SK-N-DZ (cell line): ENCODE measurements around the gene DRAP1. TPM values are rescaled to one million over a fixed set of nuclear protein-coding genes. Genes with fewer than 3 reads are reported as not detected.

Experiments used
- DNase-seq: peaks from one replicate; pipeline ENCODE4 v3.0.0-alpha.2; 2015; ENCODE audit warnings: low spot score
- polyA plus RNA-seq, 2 experiments: library from polyadenylated mRNA; depleted of rRNA; stranded (reverse); fragments of >200 nt; gene quantifications; 2 replicates each; pipeline ENCODE4 v1.2.3, GENCODE V29; 2014

DRAP1 gene
- polyA plus RNA-seq (2014; cell fraction: cytosol; rRNA removed): 63.8 and 70.1 TPM in 2 replicates
- 69.2 and 74.1 TPM in 2 replicates for polyA plus RNA-seq (2014; cell fraction: nucleus; rRNA removed)

- DNase-seq: peak; percentile 97
Measured at GRCh38 chr11:65919141-65919572, at the start of gene DRAP1. TSS of gene DRAP1 (plus strand) at chr11:65919426. CDS start at chr11:65919502, 76 bp downstream.

GRCh38 chr11:65869643-65870306, 49.5 kb upstream of the DRAP1 start:
- no peak for DNase-seq

- DNase-seq: no peak
Measured at GRCh38 chr11:65870307-65870658, 48.9 kb upstream of the DRAP1 start.

GRCh38 chr11:65870706-65871681, 48.2 kb upstream of the DRAP1 start:
- DNase-seq: peak; percentile 55

- DNase-seq: peak; percentile 58
Measured at GRCh38 chr11:65871811-65872548, 47.2 kb upstream of the DRAP1 start.

GRCh38 chr11:65872586-65873317, 46.5 kb upstream of the DRAP1 start, which contains the start of gene EFEMP2:
TSS of gene EFEMP2 (minus strand) at chr11:65872800. CDS start at chr11:65872354, 446 bp downstream.
- no peak for DNase-seq

GRCh38 chr11:65873318-65874156, 45.7 kb upstream of the DRAP1 start:
- peak; percentile 95 for DNase-seq

GRCh38 chr11:65879617-65880016, 39.6 kb upstream of the DRAP1 start, which contains the start of gene CTSW:
TSS of gene CTSW (plus strand) at chr11:65879837. CDS start at chr11:65879855, 18 bp downstream.
- DNase-seq: no peak

GRCh38 chr11:65880027-65880426, 39.2 kb upstream of the DRAP1 start:
- DNase-seq: no peak

GRCh38 chr11:65880844-65881421, 38.3 kb upstream of the DRAP1 start:
- DNase-seq: no peak

GRCh38 chr11:65882120-65883057, 36.8 kb upstream of the DRAP1 start:
- DNase-seq: no peak

- no peak for DNase-seq
Measured at GRCh38 chr11:65883058-65883761, 36.0 kb upstream of the DRAP1 start.

- no peak for DNase-seq
Measured at GRCh38 chr11:65883786-65884715, 35.2 kb upstream of the DRAP1 start.

- DNase-seq: peak; percentile 73
Measured at GRCh38 chr11:65884716-65885092, 34.5 kb upstream of the DRAP1 start.

- no peak for DNase-seq
Measured at GRCh38 chr11:65885231-65885630, 34.0 kb upstream of the DRAP1 start.

- no peak for DNase-seq
Measured at GRCh38 chr11:65885808-65886536, 33.3 kb upstream of the DRAP1 start.
